ENCODE measurements around the gene UBE2V1. TPM values are rescaled to one million over a fixed set of nuclear protein-coding genes. Genes with fewer than 3 reads are reported as not detected.

The UBE2V1 gene
- total and polyA plus RNA-seq, 2 of the 13 experiments (the other 11 are each of a cell fraction or from before 2014, with no cell fraction given) = 81.3 to 132 TPM

DNA sequence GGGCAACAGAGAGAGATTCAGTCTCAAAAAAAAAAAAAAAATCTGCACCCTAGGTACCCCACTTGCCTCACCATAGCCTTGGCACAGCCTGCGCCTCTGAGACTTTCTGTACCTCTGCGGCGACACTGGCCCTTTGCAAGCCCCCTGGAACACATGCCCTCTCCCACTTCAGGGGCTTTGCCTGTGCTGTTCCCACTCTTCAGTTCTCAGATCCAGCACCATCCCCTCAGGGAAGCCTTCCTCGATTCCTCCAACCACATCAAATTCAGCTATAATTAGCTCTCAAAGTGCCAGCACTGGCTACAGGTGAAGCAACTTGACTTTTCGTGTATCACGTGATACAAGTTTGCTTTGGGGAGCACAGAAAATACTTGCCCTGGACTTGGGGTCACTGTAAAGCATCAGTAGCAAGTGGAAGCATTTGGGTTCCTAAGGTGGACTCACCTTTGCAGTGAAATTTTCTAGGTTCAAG is 2.1 kb upstream of the UBE2V1 start (continued):
- no peak for TF ChIP-seq RARG (CRISPR knock-in tag; IDR thresholded peaks at IDR 0.05; ENCODE audit: low read depth)
- TF ChIP-seq RAD51 (IDR thresholded peaks at IDR 0.05; ENCODE audit: borderline replicate concordance) = peak; percentile 96
- no peak for TF ChIP-seq FOSL2 (CRISPR knock-in tag; IDR thresholded peaks at IDR 0.05)
- TF ChIP-seq HDAC2 (CRISPR knock-in tag; IDR thresholded peaks at IDR 0.05) = no peak
- TF ChIP-seq ZNF160 (CRISPR knock-in tag; IDR thresholded peaks at IDR 0.05) = no peak
- TF ChIP-seq, protein P1, sequence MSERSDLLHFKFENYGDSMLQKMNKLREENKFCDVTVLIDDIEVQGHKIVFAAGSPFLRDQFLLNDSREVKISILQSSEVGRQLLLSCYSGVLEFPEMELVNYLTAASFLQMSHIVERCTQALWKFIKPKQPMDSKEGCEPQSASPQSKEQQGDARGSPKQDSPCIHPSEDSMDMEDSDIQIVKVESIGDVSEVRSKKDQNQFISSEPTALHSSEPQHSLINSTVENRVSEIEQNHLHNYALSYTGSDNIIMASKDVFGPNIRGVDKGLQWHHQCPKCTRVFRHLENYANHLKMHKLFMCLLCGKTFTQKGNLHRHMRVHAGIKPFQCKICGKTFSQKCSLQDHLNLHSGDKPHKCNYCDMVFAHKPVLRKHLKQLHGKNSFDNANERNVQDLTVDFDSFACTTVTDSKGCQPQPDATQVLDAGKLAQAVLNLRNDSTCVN (CRISPR knock-in tag; IDR thresholded peaks at IDR 0.05; ENCODE audit: borderline replicate concordance) = no peak
- TF ChIP-seq, protein P2, sequence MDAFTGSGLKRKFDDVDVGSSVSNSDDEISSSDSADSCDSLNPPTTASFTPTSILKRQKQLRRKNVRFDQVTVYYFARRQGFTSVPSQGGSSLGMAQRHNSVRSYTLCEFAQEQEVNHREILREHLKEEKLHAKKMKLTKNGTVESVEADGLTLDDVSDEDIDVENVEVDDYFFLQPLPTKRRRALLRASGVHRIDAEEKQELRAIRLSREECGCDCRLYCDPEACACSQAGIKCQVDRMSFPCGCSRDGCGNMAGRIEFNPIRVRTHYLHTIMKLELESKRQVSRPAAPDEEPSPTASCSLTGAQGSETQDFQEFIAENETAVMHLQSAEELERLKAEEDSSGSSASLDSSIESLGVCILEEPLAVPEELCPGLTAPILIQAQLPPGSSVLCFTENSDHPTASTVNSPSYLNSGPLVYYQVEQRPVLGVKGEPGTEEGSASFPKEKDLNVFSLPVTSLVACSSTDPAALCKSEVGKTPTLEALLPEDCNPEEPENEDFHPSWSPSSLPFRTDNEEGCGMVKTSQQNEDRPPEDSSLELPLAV (CRISPR knock-in tag; conservative IDR thresholded peaks at IDR 0.05; ENCODE audit: low read depth) = no peak
- no peak for TF ChIP-seq SMC3 (IDR thresholded peaks at IDR 0.05; ENCODE audit: low read length)
- TF ChIP-seq, protein P3, sequence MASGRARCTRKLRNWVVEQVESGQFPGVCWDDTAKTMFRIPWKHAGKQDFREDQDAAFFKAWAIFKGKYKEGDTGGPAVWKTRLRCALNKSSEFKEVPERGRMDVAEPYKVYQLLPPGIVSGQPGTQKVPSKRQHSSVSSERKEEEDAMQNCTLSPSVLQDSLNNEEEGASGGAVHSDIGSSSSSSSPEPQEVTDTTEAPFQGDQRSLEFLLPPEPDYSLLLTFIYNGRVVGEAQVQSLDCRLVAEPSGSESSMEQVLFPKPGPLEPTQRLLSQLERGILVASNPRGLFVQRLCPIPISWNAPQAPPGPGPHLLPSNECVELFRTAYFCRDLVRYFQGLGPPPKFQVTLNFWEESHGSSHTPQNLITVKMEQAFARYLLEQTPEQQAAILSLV (CRISPR knock-in tag; IDR thresholded peaks at IDR 0.05; ENCODE audit: borderline replicate concordance) = no peak
- TF ChIP-seq, protein P4, sequence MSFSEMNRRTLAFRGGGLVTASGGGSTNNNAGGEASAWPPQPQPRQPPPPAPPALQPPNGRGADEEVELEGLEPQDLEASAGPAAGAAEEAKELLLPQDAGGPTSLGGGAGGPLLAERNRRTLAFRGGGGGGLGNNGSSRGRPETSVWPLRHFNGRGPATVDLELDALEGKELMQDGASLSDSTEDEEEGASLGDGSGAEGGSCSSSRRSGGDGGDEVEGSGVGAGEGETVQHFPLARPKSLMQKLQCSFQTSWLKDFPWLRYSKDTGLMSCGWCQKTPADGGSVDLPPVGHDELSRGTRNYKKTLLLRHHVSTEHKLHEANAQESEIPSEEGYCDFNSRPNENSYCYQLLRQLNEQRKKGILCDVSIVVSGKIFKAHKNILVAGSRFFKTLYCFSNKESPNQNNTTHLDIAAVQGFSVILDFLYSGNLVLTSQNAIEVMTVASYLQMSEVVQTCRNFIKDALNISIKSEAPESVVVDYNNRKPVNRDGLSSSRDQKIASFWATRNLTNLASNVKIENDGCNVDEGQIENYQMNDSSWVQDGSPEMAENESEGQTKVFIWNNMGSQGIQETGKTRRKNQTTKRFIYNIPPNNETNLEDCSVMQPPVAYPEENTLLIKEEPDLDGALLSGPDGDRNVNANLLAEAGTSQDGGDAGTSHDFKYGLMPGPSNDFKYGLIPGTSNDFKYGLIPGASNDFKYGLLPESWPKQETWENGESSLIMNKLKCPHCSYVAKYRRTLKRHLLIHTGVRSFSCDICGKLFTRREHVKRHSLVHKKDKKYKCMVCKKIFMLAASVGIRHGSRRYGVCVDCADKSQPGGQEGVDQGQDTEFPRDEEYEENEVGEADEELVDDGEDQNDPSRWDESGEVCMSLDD (CRISPR knock-in tag; IDR thresholded peaks at IDR 0.05; ENCODE audit: borderline replicate concordance) = peak; percentile 82; the same call in 1 of the 2 replicates
- TF ChIP-seq NFATC3 (CRISPR knock-in tag; IDR thresholded peaks at IDR 0.05) = peak; percentile 54; the same call in 1 of the 2 replicates
- TF ChIP-seq ISL2 (CRISPR knock-in tag; IDR thresholded peaks at IDR 0.05) = no peak
- TF ChIP-seq IRX3 (CRISPR knock-in tag; IDR thresholded peaks at IDR 0.05; ENCODE audit: borderline replicate concordance, low read depth) = no peak
- TF ChIP-seq, protein P5, sequence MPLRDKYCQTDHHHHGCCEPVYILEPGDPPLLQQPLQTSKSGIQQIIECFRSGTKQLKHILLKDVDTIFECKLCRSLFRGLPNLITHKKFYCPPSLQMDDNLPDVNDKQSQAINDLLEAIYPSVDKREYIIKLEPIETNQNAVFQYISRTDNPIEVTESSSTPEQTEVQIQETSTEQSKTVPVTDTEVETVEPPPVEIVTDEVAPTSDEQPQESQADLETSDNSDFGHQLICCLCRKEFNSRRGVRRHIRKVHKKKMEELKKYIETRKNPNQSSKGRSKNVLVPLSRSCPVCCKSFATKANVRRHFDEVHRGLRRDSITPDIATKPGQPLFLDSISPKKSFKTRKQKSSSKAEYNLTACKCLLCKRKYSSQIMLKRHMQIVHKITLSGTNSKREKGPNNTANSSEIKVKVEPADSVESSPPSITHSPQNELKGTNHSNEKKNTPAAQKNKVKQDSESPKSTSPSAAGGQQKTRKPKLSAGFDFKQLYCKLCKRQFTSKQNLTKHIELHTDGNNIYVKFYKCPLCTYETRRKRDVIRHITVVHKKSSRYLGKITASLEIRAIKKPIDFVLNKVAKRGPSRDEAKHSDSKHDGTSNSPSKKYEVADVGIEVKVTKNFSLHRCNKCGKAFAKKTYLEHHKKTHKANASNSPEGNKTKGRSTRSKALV (CRISPR knock-in tag; IDR thresholded peaks at IDR 0.05) = 0 out of 2 replicates have a peak, but pooled peaks have one; percentile 32
- TF ChIP-seq, protein P6, sequence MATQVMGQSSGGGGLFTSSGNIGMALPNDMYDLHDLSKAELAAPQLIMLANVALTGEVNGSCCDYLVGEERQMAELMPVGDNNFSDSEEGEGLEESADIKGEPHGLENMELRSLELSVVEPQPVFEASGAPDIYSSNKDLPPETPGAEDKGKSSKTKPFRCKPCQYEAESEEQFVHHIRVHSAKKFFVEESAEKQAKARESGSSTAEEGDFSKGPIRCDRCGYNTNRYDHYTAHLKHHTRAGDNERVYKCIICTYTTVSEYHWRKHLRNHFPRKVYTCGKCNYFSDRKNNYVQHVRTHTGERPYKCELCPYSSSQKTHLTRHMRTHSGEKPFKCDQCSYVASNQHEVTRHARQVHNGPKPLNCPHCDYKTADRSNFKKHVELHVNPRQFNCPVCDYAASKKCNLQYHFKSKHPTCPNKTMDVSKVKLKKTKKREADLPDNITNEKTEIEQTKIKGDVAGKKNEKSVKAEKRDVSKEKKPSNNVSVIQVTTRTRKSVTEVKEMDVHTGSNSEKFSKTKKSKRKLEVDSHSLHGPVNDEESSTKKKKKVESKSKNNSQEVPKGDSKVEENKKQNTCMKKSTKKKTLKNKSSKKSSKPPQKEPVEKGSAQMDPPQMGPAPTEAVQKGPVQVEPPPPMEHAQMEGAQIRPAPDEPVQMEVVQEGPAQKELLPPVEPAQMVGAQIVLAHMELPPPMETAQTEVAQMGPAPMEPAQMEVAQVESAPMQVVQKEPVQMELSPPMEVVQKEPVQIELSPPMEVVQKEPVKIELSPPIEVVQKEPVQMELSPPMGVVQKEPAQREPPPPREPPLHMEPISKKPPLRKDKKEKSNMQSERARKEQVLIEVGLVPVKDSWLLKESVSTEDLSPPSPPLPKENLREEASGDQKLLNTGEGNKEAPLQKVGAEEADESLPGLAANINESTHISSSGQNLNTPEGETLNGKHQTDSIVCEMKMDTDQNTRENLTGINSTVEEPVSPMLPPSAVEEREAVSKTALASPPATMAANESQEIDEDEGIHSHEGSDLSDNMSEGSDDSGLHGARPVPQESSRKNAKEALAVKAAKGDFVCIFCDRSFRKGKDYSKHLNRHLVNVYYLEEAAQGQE (IDR thresholded peaks at IDR 0.05; ENCODE audit: borderline replicate concordance in 1 of 2, low read depth in 1 of 2, low read length in 2 of 2) = no peak
- TF ChIP-seq LCORL (IDR thresholded peaks at IDR 0.05) = peak; percentile 12; the same call in 1 of the 2 replicates
- no peak for TF ChIP-seq LCORL (CRISPR knock-in tag; IDR thresholded peaks at IDR 0.05)
